ENCODE measurements around the gene TUBB6.

The TUBB6 gene

GRCh38 chr18:12307701-12308385 lies at the start of gene TUBB6:
TSS of gene TUBB6 (plus strand) at chr18:12308241. CDS start at chr18:12308293, 52 bp downstream.
- no peak for DNase-seq

GRCh38 chr18:12258719-12259705 lies 49.0 kb upstream of the TUBB6 start:
- DNase-seq = no peak

DNA sequence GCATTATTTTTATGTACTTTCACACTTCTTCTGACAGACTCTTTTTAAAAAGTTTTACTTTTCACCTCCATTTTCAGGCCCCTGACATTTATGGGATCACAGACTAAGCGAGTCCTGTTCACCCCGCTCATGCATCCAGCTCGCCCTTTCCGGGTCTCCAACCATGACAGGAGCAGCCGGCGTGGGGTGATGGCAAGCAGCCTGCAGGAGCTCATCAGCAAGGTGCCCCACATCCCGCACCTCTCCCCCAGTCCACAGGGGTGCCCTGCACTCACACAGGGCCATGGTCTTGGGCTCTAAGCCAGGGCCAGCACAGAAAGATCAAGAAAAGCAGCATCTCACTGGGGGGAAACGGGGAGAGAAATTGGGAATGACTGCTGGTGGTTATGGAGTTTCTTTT lies 45.3 kb upstream of the TUBB6 start:
- no peak for DNase-seq

GRCh38 chr18:12264864-12265263 lies 43.2 kb upstream of the TUBB6 start:
- DNase-seq = no peak

DNA sequence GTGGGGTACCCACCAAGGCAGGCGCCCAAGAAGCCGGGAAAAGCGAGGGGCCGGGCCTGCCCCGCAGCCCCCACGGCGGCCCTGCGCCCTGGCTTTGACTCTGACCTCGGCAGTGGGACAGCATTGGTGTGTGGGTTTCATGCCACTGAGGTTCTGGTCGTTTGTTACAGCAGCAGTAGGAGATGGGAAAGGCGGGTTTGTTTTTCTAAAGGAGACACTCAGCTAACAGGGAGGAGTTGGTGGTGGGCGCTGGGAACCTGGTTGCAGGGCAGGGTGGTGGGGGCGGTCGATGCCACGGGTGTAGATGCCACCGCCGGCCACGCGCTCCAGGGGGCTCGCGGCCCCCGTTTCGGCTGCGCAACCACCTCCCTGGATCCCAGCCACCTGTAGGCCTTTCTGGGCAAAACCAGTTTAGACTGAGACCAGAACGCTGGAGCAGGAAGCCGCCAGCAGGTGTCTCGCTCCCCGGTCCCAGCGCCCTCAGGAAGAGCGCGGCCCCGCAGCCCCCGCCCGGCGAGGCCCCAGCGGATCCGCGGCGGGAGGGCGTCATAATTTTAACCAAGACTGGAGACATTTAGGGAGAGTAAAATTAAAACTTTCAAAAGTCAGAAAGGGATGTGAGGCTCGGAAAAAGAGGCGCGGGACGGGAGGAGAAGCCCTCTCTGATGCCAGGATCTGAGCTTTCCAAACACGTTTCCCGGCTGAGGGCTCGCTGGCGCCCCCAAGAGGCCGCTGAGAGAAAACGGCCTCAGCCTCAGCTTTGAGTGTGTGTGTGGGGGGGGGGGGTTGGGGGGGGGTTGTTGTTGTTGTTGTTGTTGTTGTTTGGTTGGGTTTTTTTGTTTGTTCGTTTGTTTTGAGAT lies 36.4 kb upstream of the TUBB6 start:
- no peak for DNase-seq

DNA sequence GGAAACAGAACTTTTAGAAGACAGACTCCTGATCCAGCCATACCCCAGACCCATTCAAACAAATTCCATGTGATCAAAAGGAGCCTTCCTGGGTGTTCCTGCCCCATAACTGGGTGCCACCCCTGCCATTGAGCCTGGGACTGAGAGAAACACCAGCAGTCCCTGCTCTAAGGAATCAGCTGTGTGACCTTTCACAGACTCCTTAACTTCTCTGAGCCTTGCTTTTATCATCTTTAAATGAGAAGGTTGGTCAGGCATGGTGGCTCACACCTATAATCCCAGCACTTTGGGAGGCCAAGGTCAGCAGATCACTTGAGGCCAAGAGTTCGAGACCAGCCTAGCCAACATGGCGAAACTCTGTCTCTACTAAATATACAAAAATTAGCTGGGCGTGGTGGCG lies 33.2 kb upstream of the TUBB6 start:
- DNase-seq = no peak

DNA sequence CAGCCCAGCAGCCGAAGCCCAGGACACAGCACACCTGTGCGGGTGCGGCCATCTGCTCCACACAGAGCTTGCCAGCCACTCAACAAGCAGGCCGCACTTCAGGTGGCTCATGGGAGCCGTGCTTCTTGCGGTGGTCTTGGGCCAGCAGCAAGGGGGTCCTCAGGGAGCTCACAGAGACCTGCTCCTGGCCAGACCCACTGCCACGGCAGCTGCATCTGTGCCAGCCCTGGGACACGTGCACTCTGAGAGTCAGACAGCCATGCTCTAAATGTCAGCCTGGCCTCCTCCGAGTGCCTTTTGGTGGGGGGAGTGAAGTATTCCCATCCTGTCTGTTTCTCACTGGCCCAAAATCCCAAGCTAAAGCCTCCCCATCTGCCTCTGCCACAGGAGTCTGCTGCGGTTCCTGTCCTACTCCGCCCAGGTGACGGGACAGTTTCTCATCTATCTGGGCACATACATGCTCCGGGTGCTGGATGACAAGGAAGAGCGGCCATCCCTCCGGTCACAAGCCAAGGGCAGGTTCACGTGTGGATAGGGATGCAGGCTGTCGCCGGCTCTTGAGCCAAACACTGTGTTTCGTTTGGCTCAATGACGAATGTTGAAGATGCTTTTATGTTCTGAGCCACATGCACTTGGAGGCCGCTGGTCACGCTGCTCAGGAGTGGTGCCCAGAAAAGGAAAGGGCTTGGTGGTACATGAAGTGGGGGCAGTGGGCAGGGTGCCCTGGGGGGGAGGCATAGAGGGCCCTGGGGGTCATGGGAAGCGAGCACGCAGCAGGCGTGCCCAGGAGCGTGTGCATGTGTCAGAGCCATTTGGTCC lies 31.1 kb upstream of the TUBB6 start:
- no peak for DNase-seq

- no peak for DNase-seq
Observed at GRCh38 chr18:12278215-12278671, 29.8 kb upstream of the TUBB6 start.

GRCh38 chr18:12278741-12279682 lies 29.0 kb upstream of the TUBB6 start:
- DNase-seq = no peak

GRCh38 chr18:12279781-12280531 lies 28.1 kb upstream of the TUBB6 start:
- DNase-seq = no peak

- DNase-seq = no peak
Observed at GRCh38 chr18:12281861-12282260, 26.2 kb upstream of the TUBB6 start.

- DNase-seq = no peak
Observed at GRCh38 chr18:12282442-12283039, 25.5 kb upstream of the TUBB6 start.

DNA sequence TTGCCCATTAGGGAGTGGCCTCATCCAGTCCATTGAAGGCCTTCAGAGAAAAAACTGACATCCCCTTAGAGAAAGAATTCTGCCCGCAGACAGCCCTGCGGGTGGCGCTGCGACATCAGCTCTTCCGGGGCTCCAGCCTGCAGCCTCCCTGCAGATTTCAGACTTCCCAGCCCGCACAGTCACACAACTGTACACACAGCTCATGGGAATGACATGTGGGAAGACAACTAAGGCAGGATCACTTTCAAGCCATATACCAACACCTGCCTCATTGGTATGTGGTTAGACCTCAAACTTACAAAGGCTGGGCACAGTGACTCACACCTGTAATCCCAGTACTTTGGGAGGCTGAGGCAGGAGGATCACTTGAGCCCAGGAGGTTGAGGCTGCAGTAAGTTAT lies 24.8 kb upstream of the TUBB6 start:
- DNase-seq = no peak

DNA sequence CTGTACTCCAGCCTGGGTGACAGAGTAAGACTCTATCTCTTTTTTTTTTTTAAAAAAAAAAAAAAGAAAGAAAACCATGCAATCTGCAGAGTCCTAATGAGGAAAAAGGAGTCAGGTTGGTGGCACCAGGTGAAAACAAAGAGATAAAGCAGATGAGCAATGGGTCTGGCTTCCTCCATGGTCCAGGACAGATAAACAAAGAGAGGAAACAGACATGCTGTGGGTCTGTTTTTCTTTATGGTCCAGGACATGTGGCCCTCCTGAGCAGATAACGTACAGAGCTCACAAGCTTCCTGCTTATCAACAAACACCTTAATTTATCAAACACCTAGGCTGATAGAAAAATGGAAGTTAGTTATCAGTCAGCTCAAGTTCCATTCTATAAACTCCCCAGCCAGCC lies 24.4 kb upstream of the TUBB6 start:
- no peak for DNase-seq

GRCh38 chr18:12287131-12287681 lies 20.8 kb upstream of the TUBB6 start:
- no peak for DNase-seq

- DNase-seq = no peak
Observed at GRCh38 chr18:12287684-12288402, 20.2 kb upstream of the TUBB6 start.

GRCh38 chr18:12288403-12288755 lies 19.7 kb upstream of the TUBB6 start:
- no peak for DNase-seq

GRCh38 chr18:12290086-12290485 lies 18.0 kb upstream of the TUBB6 start:
- DNase-seq = no peak

DNA sequence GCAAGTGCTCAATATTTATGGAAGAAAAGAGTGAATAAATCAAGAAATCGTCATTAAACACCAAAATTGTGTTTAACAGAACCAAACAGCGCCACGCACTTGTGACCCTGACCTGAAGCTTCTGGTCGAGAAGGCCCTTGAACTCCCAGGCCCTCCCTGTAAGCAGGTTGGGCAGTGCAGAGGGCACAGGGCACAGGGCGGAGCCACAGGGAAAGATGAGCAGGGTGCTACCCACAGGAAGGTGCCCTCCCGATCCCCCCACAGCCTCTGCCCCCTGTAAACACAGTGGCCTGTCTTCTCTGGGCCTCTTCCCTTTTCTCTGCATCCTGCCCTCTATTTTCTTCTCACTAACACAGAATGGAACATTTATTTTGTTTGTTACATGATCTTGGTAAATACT lies 16.9 kb upstream of the TUBB6 start:
- no peak for DNase-seq

All from cortex of kidney (tissue), 1 donor.